ENCODE data around the gene UBE2M.
"Not testable (repeated sequence)": the region's sequence is repeated elsewhere in the genome, so short reads cannot be mapped to it uniquely, and the experiment has no call there.

UBE2M gene

GRCh38 chr19:58581227-58582141 lies 23.1 kb upstream of the UBE2M start:
- POLR2A ChIA-PET: interaction anchor here (0.6 to 2.2 kb wide), 6 partner anchors 23 to 194 kb away, joined by 3 to 21 read pairs (median 10); partner anchors contain the start of genes CHMP2A, TRIM28, UBE2M and ZBTB45
- DNase-seq (ENCODE audit: extremely low spot score): peak; percentile 85
- TF ChIP-seq ARNT (IDR thresholded peaks at IDR 0.05) (no peak), ZNF384 (IDR thresholded peaks at IDR 0.05) (no peak), SUZ12 (IDR thresholded peaks at IDR 0.05) (no peak), LEF1 (IDR thresholded peaks at IDR 0.05; ENCODE audit: borderline replicate concordance) (no peak), ELF4 (IDR thresholded peaks at IDR 0.05) (no peak), FOXM1 (IDR thresholded peaks at IDR 0.05; ENCODE audit: borderline replicate concordance) (no peak), L3MBTL2 (conservative IDR thresholded peaks at IDR 0.05) (peak; percentile 63), FOXK2 (IDR thresholded peaks at IDR 0.05) (no peak)
- CTCF ChIA-PET: interaction anchor here (1.0 to 1.9 kb wide), 2 partner anchors 60 to 62 kb away, joined by 3 to 8 read pairs; partner anchors contain the start of gene ZBTB45

DNA sequence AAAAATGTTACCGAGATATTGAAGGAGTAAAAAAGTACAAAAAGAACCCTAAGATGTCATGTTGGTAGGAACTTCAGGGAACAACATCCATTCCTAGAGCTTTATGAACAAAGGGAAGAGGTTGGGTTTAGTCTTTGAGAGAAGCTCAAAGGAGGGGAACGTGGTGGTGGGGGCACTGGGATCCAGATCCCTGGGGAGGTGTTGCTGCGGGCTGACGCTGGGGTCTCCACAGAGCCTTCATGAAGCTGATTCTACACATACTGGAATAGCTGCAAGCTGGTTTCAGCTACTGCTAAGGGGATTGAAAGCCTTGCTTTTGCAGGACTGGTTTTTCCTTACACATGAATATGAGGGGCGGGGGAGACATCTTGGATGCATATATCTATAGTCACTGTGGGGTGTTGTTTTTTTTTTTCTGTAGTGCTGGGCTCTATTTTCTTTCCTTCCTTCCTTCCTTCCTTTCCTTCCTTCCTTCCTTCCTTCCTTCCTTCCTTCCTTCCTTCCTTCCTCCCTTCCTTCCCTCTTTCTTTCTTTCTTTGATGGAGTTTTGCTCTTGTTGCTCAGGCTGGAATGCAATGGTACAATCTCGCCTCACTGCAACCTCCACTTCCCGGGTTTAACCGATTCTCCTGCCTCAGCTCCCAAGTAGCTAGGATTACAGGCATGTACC lies 21.2 kb upstream of the UBE2M start:
- TF ChIP-seq CTBP1 (IDR thresholded peaks at IDR 0.05; ENCODE audit: borderline replicate concordance) (no peak), FOXA1 (IDR thresholded peaks at IDR 0.05) (no peak), TARDBP (IDR thresholded peaks at IDR 0.05) (no peak), NFRKB (IDR thresholded peaks at IDR 0.05) (no peak), LEF1 (IDR thresholded peaks at IDR 0.05; ENCODE audit: borderline replicate concordance) (no peak), ARNT (IDR thresholded peaks at IDR 0.05) (no peak), FOXK2 (IDR thresholded peaks at IDR 0.05) (no peak), FOXM1 (IDR thresholded peaks at IDR 0.05; ENCODE audit: borderline replicate concordance) (no peak), L3MBTL2 (conservative IDR thresholded peaks at IDR 0.05) (no peak), SP1 (IDR thresholded peaks at IDR 0.05) (no peak), BHLHE40 (IDR thresholded peaks at IDR 0.05; ENCODE audit: borderline replicate concordance) (no peak), ELF4 (IDR thresholded peaks at IDR 0.05) (no peak), HDGF (IDR thresholded peaks at IDR 0.05; ENCODE audit: borderline replicate concordance) (no peak), ZNF384 (IDR thresholded peaks at IDR 0.05) (no peak), SUZ12 (IDR thresholded peaks at IDR 0.05) (no peak)
- TF ChIP-seq, protein P1, sequence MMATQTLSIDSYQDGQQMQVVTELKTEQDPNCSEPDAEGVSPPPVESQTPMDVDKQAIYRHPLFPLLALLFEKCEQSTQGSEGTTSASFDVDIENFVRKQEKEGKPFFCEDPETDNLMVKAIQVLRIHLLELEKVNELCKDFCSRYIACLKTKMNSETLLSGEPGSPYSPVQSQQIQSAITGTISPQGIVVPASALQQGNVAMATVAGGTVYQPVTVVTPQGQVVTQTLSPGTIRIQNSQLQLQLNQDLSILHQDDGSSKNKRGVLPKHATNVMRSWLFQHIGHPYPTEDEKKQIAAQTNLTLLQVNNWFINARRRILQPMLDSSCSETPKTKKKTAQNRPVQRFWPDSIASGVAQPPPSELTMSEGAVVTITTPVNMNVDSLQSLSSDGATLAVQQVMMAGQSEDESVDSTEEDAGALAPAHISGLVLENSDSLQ (IDR thresholded peaks at IDR 0.05): no peak
- DNase-seq (ENCODE audit: extremely low spot score): no peak
- POLR2A ChIA-PET: interaction anchor here (1.5 to 2.2 kb wide), 3 partner anchors 24 to 60 kb away, joined by 6 to 21 read pairs (median 9); partner anchors contain the start of genes CHMP2A and ZBTB45
- CTCF ChIA-PET: interaction anchor here (1.8 kb wide), 1 partner anchor 24 kb away, joined by 4 read pairs; the partner anchor contains the start of gene CHMP2A

- TF ChIP-seq HDGF (IDR thresholded peaks at IDR 0.05; ENCODE audit: borderline replicate concordance): no peak
- DNase-seq (ENCODE audit: extremely low spot score): no peak
- POLR2A ChIA-PET: interaction anchor here (1.1 to 1.5 kb wide), 3 partner anchors 24 to 58 kb away, joined by 3 to 6 read pairs (median 3); partner anchors contain the start of genes CHMP2A, TRIM28 and ZBTB45
- CTCF ChIA-PET: no interaction called here
Measured at GRCh38 chr19:58578012-58578925, 19.9 kb upstream of the UBE2M start.

- POLR2A ChIA-PET: interaction anchor here (1.1 to 3.3 kb wide), 3 partner anchors 22 to 34 kb away, joined by 3 to 20 read pairs (median 3); partner anchors contain the start of genes CHMP2A and TRIM28
- CTCF ChIA-PET: not testable (repeated sequence)
Measured at GRCh38 chr19:58577581-58577980, 19.2 kb upstream of the UBE2M start.

DNA sequence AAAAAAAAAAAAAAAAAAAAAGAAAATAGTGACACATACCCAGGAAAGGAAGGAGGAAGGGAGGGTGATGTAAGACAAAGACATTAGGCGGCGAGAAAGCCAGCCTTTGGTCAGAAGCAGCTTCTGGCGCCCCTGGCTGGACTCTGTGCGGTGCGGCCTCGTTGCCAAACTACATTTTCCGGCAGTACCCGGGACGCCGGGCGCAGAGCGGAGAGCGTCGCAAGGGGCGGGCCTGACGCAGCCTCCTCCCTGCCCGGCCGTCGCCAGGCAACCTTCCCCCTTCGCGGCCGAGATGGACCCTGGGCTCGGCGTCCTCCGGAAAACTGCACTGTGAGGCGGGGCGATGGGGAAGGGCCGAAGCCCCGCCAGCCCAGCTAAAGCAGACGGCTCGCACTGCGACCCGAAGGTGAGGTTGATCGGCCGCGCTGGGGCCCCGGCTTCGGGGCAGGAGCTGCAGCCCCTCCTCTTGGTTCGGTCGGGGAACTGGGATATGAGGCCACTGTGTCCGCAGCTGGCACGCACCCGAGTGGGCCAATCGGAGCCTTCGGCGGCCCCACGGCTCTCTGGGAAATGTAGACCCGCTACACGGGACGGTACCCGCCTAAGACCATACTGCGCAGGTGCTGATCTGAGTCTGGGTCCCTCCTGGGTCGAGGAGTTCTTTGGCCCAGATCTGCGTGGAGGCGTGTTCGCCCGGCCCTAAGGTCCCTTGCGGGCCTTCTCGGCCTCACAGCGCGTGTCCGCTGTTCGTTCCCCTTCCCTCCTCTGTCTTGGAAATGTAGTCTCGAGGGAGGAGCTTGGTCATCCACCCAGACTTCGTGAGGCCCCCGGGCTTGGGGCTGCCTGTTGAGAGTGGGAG lies 17.0 kb upstream of the UBE2M start:
- POLR2A ChIA-PET: interaction anchor here (0.7 to 3.3 kb wide), 12 partner anchors 14 to 249 kb away, joined by 3 to 22 read pairs (median 6); partner anchors contain the start of genes CHMP2A, TRIM28, ZBTB45 and ZNF837
- TF ChIP-seq ZNF384 (IDR thresholded peaks at IDR 0.05) (peak; percentile 99), CTBP1 (IDR thresholded peaks at IDR 0.05; ENCODE audit: borderline replicate concordance) (no peak), FOXM1 (IDR thresholded peaks at IDR 0.05; ENCODE audit: borderline replicate concordance) (no peak), FOXK2 (IDR thresholded peaks at IDR 0.05) (no peak), TARDBP (IDR thresholded peaks at IDR 0.05) (peak; percentile 34; the same call in 1 of the 2 replicates), LEF1 (IDR thresholded peaks at IDR 0.05; ENCODE audit: borderline replicate concordance) (no peak), BHLHE40 (IDR thresholded peaks at IDR 0.05; ENCODE audit: borderline replicate concordance) (no peak), L3MBTL2 (conservative IDR thresholded peaks at IDR 0.05) (peak; percentile 90)
- peak; percentile 81 for DNase-seq (ENCODE audit: extremely low spot score)
- CTCF ChIA-PET: interaction anchor here (1.5 kb wide), 1 partner anchor 56 kb away, joined by 8 read pairs; the partner anchor contains the start of gene ZBTB45

More at GRCh38 chr19:58577581-58577980, 19.2 kb upstream of the UBE2M start:
- DNase-seq (ENCODE audit: extremely low spot score): not testable (repeated sequence)
